C4-2B (cell line): ENCODE data around the gene CEP192.

Source experiments
- ZFX ChIP-seq: fragments of 450-650 bp; IDR thresholded peaks from 2 replicates; pipeline ENCODE4 v1.6.1; 2017
- TF ChIP-seq, protein P1 (sequence below): fragments of 450-650 bp; conservative IDR thresholded peaks from 2 replicates; pipeline ENCODE4 v1.5.1; 2017; ENCODE audit warnings: mild to moderate bottlenecking

DNA sequence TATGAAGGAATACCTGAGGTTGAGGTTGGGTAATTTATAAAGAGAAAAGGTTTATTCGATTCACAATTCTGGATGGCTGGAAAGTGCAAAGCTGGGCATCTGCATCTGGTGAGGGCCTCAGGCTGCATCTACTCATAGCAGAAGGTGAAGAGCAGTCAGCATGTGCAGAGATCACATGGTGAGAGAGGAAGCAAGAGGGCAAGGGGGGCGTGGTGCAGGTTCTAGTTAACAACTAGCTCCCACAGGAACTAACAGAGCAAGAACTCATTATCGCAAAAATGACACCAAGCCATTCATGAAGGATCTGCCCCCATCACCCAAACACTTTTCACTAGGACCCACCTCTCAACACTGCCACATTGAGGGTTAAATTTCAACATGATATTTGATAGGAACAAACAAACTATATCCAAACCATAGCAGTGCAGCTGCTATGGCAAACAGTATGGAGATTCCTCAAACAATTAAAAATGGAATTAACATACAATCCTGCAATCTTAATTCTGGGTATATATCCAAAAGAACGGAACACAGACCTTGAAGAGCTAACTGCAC, 154.6 kb downstream of the CEP192 start:
- TF ChIP-seq, protein P1, sequence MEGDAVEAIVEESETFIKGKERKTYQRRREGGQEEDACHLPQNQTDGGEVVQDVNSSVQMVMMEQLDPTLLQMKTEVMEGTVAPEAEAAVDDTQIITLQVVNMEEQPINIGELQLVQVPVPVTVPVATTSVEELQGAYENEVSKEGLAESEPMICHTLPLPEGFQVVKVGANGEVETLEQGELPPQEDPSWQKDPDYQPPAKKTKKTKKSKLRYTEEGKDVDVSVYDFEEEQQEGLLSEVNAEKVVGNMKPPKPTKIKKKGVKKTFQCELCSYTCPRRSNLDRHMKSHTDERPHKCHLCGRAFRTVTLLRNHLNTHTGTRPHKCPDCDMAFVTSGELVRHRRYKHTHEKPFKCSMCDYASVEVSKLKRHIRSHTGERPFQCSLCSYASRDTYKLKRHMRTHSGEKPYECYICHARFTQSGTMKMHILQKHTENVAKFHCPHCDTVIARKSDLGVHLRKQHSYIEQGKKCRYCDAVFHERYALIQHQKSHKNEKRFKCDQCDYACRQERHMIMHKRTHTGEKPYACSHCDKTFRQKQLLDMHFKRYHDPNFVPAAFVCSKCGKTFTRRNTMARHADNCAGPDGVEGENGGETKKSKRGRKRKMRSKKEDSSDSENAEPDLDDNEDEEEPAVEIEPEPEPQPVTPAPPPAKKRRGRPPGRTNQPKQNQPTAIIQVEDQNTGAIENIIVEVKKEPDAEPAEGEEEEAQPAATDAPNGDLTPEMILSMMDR: no peak
- no peak for TF ChIP-seq ZFX
